HG03108 (cell line): Measurements from ENCODE around the gene STEAP3.

Source experiments
- ATAC-seq: cut with Tn5 transposase; IDR thresholded peaks from one replicate; pipeline ENCODE4 v1.9.1; 2021; ENCODE audit warnings: moderate library complexity; ENCODE audit not compliant: unreplicated experiment

STEAP3 gene

DNA sequence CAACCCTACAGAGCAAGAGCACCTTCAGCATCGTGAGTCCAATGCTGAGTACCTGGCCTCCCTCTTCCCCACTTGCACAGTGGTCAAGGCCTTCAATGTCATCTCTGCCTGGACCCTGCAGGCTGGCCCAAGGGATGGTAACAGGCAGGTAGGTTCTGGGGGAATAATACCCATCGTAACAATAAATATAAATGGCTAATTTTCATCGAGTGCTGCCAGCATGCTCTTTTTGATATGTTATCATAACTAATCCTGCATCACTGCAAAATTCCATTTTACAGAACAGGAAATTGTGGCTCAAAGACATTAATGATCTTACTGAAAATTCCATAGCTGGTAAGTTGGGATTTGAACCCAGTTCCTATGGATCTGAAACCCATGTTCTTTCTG is 22.2 kb downstream of the STEAP3 start:
- ATAC-seq = no peak

GRCh38 chr2:119246884-119247843 is 23.5 kb downstream of the STEAP3 start:
- no peak for ATAC-seq

DNA sequence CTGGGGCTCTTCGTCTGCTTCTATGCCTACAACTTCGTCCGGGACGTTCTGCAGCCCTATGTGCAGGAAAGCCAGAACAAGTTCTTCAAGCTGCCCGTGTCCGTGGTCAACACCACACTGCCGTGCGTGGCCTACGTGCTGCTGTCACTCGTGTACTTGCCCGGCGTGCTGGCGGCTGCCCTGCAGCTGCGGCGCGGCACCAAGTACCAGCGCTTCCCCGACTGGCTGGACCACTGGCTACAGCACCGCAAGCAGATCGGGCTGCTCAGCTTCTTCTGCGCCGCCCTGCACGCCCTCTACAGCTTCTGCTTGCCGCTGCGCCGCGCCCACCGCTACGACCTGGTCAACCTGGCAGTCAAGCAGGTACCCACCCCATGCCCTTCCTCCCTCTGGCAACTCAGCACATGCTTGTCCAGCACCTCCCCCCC is 24.2 kb downstream of the STEAP3 start:
- ATAC-seq = no peak

DNA sequence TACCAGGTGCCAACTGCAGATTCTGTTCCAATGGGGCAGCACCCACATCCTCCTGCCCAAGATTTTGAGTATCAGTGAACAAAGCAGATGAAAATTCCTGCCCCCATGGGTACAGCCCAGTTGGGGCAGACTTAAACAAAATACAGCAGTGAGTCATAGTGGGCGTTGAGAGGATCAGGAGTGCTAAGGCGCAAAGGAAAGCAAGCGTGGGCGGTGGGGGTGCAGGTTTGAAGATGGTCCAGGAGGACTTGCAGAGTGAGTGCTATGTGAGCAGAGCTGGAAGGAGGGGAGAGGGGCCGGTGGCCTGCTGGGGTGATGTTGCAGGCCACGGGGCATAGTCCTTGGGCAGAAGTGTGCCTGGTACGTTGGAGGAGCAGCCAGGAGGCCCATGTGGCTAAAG is 24.7 kb downstream of the STEAP3 start:
- ATAC-seq = no peak

GRCh38 chr2:119248751-119249150 is 25.1 kb downstream of the STEAP3 start:
- no peak for ATAC-seq

GRCh38 chr2:119249311-119249710 is 25.7 kb downstream of the STEAP3 start:
- no peak for ATAC-seq

DNA sequence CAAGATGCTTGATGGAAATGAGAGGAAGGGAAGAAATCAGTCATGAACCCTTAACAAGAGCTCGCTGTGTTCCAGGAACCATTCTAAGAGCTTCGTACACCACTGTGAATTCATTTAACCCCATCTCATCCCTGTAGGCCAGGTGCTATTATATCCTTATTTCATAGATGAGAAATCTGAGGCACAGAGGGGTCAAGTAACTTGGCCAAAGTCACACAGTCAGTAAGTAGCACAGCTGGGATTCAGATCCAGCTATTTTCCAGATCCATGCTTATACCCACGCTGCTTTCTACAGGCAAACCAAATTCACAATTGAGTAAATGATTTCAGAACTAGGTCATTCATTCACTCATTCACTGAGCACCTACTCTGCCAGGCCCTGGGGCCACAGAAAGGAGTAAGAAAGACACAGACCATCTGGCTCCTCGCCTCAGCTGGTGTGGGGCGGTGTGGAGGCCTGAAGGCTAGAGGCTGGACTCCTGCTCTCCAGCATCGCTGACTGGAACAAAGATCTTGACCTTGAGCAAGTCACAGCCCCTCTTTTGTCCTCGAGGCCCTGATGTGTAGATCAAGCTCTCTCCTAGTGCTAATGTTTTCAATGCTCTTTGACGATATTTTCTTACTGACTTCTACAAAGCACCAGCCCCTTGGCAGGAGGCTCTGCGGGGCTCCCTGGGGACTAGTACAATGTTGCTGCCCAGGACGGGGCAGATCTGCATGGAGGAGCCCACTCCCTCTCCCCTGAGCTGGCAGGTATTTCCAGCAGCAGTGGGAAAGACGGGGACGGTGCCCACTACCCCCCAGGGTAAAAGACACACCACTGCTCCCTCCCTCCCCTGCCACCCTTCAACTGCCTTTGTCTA is 26.5 kb downstream of the STEAP3 start:
- no peak for ATAC-seq

GRCh38 chr2:119250718-119251290 is 27.2 kb downstream of the STEAP3 start:
- no peak for ATAC-seq

- ATAC-seq = no peak
Measured at GRCh38 chr2:119251652-119252051, 28.0 kb downstream of the STEAP3 start.

DNA sequence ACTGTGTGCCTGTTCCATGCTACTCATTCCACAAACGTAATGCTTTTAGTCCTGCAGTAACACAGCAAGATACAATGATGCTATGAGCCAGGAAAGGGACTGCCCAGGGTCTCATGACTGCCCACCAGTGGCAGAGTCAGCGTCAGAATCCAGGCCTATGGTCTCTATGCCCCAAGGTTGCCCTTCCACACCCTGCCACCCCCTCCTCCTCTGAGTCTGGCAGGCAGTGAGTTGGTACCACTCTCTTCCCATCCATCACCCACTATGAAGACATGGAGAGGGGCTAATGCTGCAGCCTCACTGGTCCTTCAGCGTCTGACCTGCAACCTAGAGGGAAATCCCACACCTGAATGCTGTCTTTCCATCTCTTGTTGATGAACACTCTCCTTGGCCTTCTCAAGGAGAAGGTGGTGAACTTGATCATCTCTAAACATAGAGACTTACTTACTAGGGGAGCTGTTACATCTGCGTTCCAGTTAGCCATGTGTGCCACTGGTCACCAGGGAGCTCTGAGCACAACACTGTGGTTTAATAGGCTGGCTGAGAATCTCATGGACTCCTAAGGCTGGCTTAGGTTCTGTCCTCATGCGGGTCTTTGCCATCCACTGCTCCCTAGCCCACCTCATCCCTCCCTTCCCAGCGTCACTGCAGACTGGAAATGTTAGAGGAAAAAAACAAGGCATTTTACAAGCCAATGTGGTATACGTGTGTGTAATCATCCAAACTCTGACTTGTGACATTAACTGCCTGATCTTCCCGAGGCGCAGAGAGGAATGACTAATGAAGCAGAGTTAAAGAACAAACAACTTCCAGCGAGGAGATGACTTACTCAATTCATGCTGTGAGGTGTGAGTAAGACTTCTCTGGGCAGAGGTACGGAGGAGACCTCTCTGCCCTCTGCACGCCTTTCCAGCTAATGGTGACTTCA is 28.8 kb downstream of the STEAP3 start:
- ATAC-seq = no peak

GRCh38 chr2:119253114-119253702 is 29.6 kb downstream of the STEAP3 start:
- no peak for ATAC-seq

- no peak for ATAC-seq
Measured at GRCh38 chr2:119253760-119254600, 30.3 kb downstream of the STEAP3 start.

GRCh38 chr2:119254601-119255080 is 31.0 kb downstream of the STEAP3 start:
- ATAC-seq = no peak

DNA sequence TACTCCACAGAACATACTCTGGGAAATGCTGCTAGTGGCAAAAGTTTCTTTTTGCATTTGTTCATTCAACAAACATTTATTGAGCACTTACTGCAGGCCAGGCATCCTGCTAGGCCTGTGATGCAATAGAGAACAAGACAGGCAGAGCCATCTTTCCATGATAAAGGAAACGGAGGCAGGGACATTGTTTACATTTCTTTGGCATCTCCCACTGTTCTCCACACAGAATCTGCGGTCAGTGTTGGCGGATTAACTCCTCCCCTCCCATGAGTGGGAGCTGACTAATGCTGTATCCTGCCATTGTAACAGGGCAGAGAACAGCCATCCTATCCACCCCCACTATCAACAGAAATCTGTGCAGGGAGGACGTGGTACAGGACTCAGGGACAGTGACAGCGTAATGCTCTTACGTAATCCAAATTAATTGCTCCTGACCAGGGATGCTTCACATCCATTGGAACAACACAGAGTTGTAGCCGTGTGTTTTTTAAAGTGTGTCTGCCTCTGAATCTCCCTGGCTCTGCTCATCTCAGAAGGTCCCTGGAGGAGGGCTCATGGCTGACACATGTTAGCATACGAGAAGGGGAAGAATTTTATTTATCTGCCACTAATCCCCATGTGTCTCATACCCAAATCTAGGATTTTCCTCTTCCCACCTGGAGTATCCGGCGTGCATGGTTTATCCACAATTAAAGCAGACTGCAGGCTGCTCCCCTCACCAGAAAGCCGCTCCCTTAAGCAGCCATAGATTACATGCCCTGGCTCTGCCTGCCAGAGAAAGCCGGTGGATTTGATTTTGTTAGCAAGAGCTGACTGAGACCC is 32.3 kb downstream of the STEAP3 start:
- no peak for ATAC-seq

GRCh38 chr2:119256582-119256921 is 32.9 kb downstream of the STEAP3 start:
- no peak for ATAC-seq

DNA sequence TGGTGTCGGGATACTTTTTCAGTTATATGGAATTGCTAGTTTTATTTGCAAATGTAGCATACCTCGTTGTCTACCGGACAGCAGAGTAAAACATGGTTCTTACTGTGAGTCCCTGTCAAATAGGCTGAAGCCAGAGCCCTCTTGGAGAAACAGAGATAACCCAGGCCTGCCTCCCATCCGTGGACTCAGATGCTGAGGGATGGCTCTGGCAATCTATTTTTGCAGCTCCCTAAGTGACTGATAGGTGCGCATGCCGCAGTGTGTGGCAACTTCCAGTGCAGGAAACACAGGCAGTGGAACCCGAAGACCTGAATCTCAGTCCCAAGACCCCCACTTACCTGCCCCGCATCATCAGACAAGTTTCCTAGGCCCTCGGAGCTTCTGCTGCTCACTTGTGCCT is 33.6 kb downstream of the STEAP3 start:
- no peak for ATAC-seq

DNA sequence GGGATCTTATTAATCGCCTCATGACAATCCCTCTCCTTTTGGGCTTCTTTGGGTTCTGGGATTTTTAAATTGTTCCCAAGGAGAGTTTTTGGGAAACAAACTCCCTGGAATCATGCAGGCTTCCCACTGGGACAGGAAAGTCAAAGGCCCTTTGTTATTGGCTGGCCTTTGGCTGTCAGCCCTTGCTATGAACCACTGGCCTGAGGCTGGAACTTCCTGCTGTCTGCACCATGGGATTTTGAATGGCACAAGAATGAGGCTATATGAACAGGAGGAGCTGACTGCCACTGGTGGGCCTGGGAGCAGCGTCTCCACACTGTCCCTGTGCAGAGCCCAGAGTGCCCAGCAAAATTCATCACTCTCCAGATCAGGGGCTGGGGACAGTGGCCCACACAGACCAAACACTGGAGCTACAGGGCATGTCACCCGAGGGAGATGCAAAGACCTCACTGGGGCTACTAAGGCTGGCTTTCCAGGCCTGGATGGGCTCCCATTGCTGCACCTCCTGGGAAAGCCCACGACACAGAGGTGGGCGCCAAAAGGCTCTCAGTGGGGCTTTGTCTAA is 35.7 kb downstream of the STEAP3 start:
- ATAC-seq = no peak
